ENCODE results near the gene BMP6. TPM values are rescaled to one million over a fixed set of nuclear protein-coding genes. Genes with fewer than 3 reads are reported as not detected.

BMP6 gene
- total and polyA plus RNA-seq, 2 of the 4 experiments (the other 2 are of a cell fraction) = 0.18 to 0.19 TPM

- Histone ChIP-seq H2AK5ac (ENCODE audit: low read depth, low read length) (no peak overlapping the region), H2AK9ac (replicated peaks; ENCODE audit: low read depth, low read length, poor library complexity) (no peak overlapping the region), H3K9ac (ENCODE audit: low read depth, low read length) (no peak overlapping the region), H2AFZ (replicated peaks; ENCODE audit: low read length, poor library complexity) (no peak overlapping the region), H3K4me1 (ENCODE audit: control insufficient read depth, insufficient read depth, low read length) (no peaks in the 10 kb centered on the region), H3K4me3 (ENCODE audit: insufficient read depth, low read depth, low read length) (no peak overlapping the region), H3K36me3 (ENCODE audit: control insufficient read depth, insufficient read depth, low read length) (no peaks in the 10 kb centered on the region), H3K23ac (ENCODE audit: low read depth, low read length) (no peak overlapping the region), H3K56ac (ENCODE audit: extremely low read depth, insufficient read depth, low read length) (no peak overlapping the region), H2BK15ac (ENCODE audit: low read depth, low read length) (no peak overlapping the region), H2BK5ac (ENCODE audit: low read depth, low read length, poor library complexity, severe bottlenecking) (no peak overlapping the region), H4K91ac (ENCODE audit: insufficient read depth, low read depth, low read length) (no peak overlapping the region), H2BK20ac (ENCODE audit: low read depth, low read length) (no peak overlapping the region), H3K9me3 (ENCODE audit: control insufficient read depth, insufficient read depth, low read length) (peaks cover 2% of the 10 kb centered on the region; the same call in 1 of the 2 replicates), H3K14ac (replicated peaks; ENCODE audit: low read depth, low read length) (no peak overlapping the region), H3K4me2 (ENCODE audit: low read depth, low read length) (no peak overlapping the region), H3K79me1 (ENCODE audit: low read depth in 1 of 2, low read length in 2 of 2) (no peaks in the 10 kb centered on the region), H2BK120ac (ENCODE audit: low read depth, low read length) (no peak overlapping the region), H3K9me1 (ENCODE audit: insufficient read depth, low read length) (no peaks in the 10 kb centered on the region), H4K8ac (ENCODE audit: low read depth in 2 of 2, low read length in 2 of 2) (no peak overlapping the region), H3K27ac (ENCODE audit: insufficient read depth, low read length) (no peak overlapping the region), H4K20me1 (ENCODE audit: insufficient read depth, low read length) (no peaks in the 10 kb centered on the region), H4K5ac (ENCODE audit: low read depth, low read length) (no peak overlapping the region), H3K27me3 (ENCODE audit: control insufficient read depth, insufficient read depth, low read length) (peaks cover 30% of the 10 kb centered on the region), H3K4ac (ENCODE audit: low read depth, low read length) (no peak overlapping the region), H3K18ac (ENCODE audit: low read depth, low read length) (no peak overlapping the region)
- ATAC-seq (ENCODE audit: low read depth) (no peak), DNase-seq (peak; percentile 41)
- no CpG with 5 or more reads among the region's 3 CpGs for WGBS, 2 experiments (ENCODE audit: extremely low coverage in 2 of 2, insufficient read length in 1 of 2)
- BruUV-seq (replicated peaks) = no TSS peak
- TF ChIP-seq CTCF (conservative IDR thresholded peaks at IDR 0.05; ENCODE audit: low read depth, low read length) (peak; percentile 45), BHLHE40 (IDR thresholded peaks at IDR 0.05; ENCODE audit: low read depth, low read length) (no peak), RAD21 (IDR thresholded peaks at IDR 0.05; ENCODE audit: low read length) (peak; percentile 51), MXI1 (IDR thresholded peaks at IDR 0.05; ENCODE audit: borderline replicate concordance, low read depth, low read length) (no peak), MAFK (IDR thresholded peaks at IDR 0.05; ENCODE audit: low read depth, low read length) (0 out of 2 replicates have a peak, but pooled peaks have one; percentile 6), RCOR1 (IDR thresholded peaks at IDR 0.05; ENCODE audit: insufficient replicate concordance, low read length) (no peak), CHD1 (IDR thresholded peaks at IDR 0.05; ENCODE audit: low read depth, low read length) (no peak), NFE2L2 (IDR thresholded peaks at IDR 0.05; ENCODE audit: low read depth, low read length) (no peak), USF2 (IDR thresholded peaks at IDR 0.05; ENCODE audit: low read depth, low read length) (no peak), FOS (IDR thresholded peaks at IDR 0.05; ENCODE audit: low read depth, low read length) (no peak), RFX5 (IDR thresholded peaks at IDR 0.05; ENCODE audit: low read depth, low read length) (no peak), SMC3 (IDR thresholded peaks at IDR 0.05; ENCODE audit: low read depth, low read length) (peak; percentile 52), ELK1 (IDR thresholded peaks at IDR 0.05; ENCODE audit: borderline replicate concordance, low read depth, low read length) (no peak), CEBPB (IDR thresholded peaks at IDR 0.05; ENCODE audit: low read depth, low read length) (no peak), MAZ (IDR thresholded peaks at IDR 0.05; ENCODE audit: borderline replicate concordance, low read depth, low read length) (no peak), POLR2A (IDR thresholded peaks at IDR 0.05; ENCODE audit: low read depth, low read length) (no peak)
- in situ Hi-C loops (cut with MboI; ENCODE audit: low sequenced_read_pairs) (loop anchor here (5.0 to 10.0 kb wide), 4 partner anchors 173 to 336 kb away; no protein-coding TSS in a partner anchor), intact Hi-C loops (cut with micrococcal nuclease) (loop anchor here (1.0 to 5.0 kb wide), 5 partner anchors 125 to 497 kb away; no protein-coding TSS in a partner anchor), dilution Hi-C loops (cut with HindIII; ENCODE audit: low sequenced_read_pairs, unreplicated experiment) (no loop called here)
- CTCF ChIA-PET = interaction anchor here (0.7 to 2.4 kb wide), 6 partner anchors 8 to 337 kb away, joined by 3 to 17 read pairs (median 4); no protein-coding TSS in a partner anchor
- POLR2A ChIA-PET (ENCODE audit: unreplicated experiment) = no interaction called here
These were observed 4.2 kb upstream of the BMP6 start for GRCh38 chr6:7721649-7722048.
